OCI-LY7 (cell line): ENCODE data around the gene HEATR5A. TPM values are rescaled to one million over a fixed set of nuclear protein-coding genes. Genes with fewer than 3 reads are reported as not detected.

Source experiments
- BruUV-seq: library from RNA; stranded (reverse); fragments of 400-500 nt; replicated peaks from 2 replicates; lab custom pipeline; 2021; lab: Mats Ljungman, UMichigan
- CTCF ChIA-PET: fragments of 300-600 bp; sonication (Branson Sonifier 250); formaldehyde crosslinking; loops from one replicate; lab custom pipeline; 2022; ENCODE audit warnings: antibody characterized with exemption; ENCODE audit not compliant: unreplicated experiment; lab: Charles Lee
- POLR2A ChIA-PET: fragments of 300-600 bp; sonication (Branson Sonifier 250); formaldehyde crosslinking; loops from one replicate; lab custom pipeline; 2022; ENCODE audit warnings: antibody characterized with exemption; lab: Charles Lee
- DNase-seq: peaks from one replicate; pipeline ENCODE4 v3.0.0-alpha.2; 2015; ENCODE audit warnings: low spot score
- H2AFZ ChIP-seq: fragments of 200-600 bp; sonication (generic), shearing (Covaris generic); 2 replicates; pipeline ENCODE4 v1.6.1; 2014; ENCODE audit warnings: mild to moderate bottlenecking, antibody characterized with exemption, low read length, moderate library complexity
- H3K27ac ChIP-seq: fragments of 200-600 bp; sonication (generic); 2 replicates; pipeline ENCODE4 v1.5.1; 2014; ENCODE audit warnings: mixed run types, low read depth, mild to moderate bottlenecking, moderate library complexity, low read length, inconsistent platforms; ENCODE audit not compliant: poor library complexity, severe bottlenecking
- H3K36me3 ChIP-seq: fragments of 200-600 bp; sonication (generic); 2 replicates; pipeline ENCODE4 v1.6.1; 2014; ENCODE audit warnings: mild to moderate bottlenecking, antibody characterized with exemption, low read length, moderate library complexity, mixed read lengths; ENCODE audit not compliant: insufficient read depth
- H3K4me1 ChIP-seq: fragments of 200-600 bp; sonication (generic); 2 replicates; pipeline ENCODE4 v1.5.1; 2014; ENCODE audit warnings: mild to moderate bottlenecking, low read length; ENCODE audit not compliant: insufficient read depth, poor library complexity, severe bottlenecking
- H3K4me2 ChIP-seq: fragments of 200-600 bp; sonication (generic); 2 replicates; pipeline ENCODE4 v1.6.1; 2014; ENCODE audit warnings: mild to moderate bottlenecking, low read length
- H3K4me3 ChIP-seq: fragments of 200-600 bp; sonication (generic); 2 replicates; pipeline ENCODE4 v1.5.1; 2014; ENCODE audit warnings: mild to moderate bottlenecking, low read depth, low read length; ENCODE audit not compliant: poor library complexity, severe bottlenecking
- H3K79me2 ChIP-seq: fragments of 200-600 bp; sonication (generic); 2 replicates; pipeline ENCODE4 v1.6.1; 2016; ENCODE audit warnings: low read depth, mild to moderate bottlenecking, low read length, moderate library complexity, mixed read lengths; ENCODE audit not compliant: insufficient read depth
- H3K9me2 ChIP-seq: fragments of 200-600 bp; sonication (generic); 2 replicates; pipeline ENCODE4 v1.6.1; 2016; ENCODE audit warnings: mild to moderate bottlenecking, low read length, mixed read lengths; ENCODE audit not compliant: insufficient read depth
- H3K9me3 ChIP-seq: fragments of 200-600 bp; sonication (generic); 2 replicates; pipeline ENCODE4 v1.6.1; 2014; ENCODE audit warnings: mild to moderate bottlenecking, mixed run types, low read length, mixed read lengths
- H4K20me1 ChIP-seq: fragments of 200-600 bp; sonication (generic); 2 replicates; pipeline ENCODE4 v1.6.1; 2014; ENCODE audit warnings: mild to moderate bottlenecking, antibody characterized with exemption, low read length, moderate library complexity, mixed read lengths; ENCODE audit not compliant: insufficient read depth
- CTCF ChIP-seq: fragments of 200-600 bp; sonication (generic); conservative IDR thresholded peaks from 2 replicates; pipeline ENCODE4 v1.5.1; 2014; ENCODE audit warnings: mild to moderate bottlenecking, antibody characterized with exemption, low read length, moderate library complexity, mixed read lengths
- EZH2phosphoT487 ChIP-seq: fragments of 200-600 bp; sonication (generic); IDR thresholded peaks from 2 replicates; pipeline ENCODE4 v1.6.1; 2018; ENCODE audit warnings: low read depth, borderline replicate concordance, mild to moderate bottlenecking, mixed run types, antibody characterized with exemption, low read length, moderate library complexity, mixed read lengths
- intact Hi-C: fragments of 100-400 bp; cut with micrococcal nuclease; formaldehyde crosslinking; loops from one replicate; pipeline ENCODE4 v1.10.0; 2022; ENCODE audit not compliant: unreplicated experiment
- total RNA-seq, 2 experiments: library from RNA; depleted of rRNA in 1 of 2; stranded (reverse); fragments of >200 nt in 1 of 2; shearing (Covaris generic) in 1 of 2; gene quantifications; 2 replicates each; pipeline ENCODE4 v1.2.3, GENCODE V29; 2014 to 2022

The HEATR5A gene
- total RNA-seq, 2 experiments from 2014 or later, result 12.0 to 16.2 TPM

GRCh38 chr14:31402764-31403439, 17.4 kb downstream of the HEATR5A start:
- Histone ChIP-seq H3K36me3 (peaks cover 19% of the 10 kb centered on the region; the same call in 1 of the 2 replicates), H3K9me3 (no peaks in the 10 kb centered on the region), H3K9me2 (no peaks in the 10 kb centered on the region), H3K79me2 (no peaks in the 10 kb centered on the region), H2AFZ (no peak overlapping the region), H3K27ac (no peak overlapping the region), H3K4me2 (no peak overlapping the region), H3K4me3 (no peak overlapping the region), H3K4me1 (no peaks in the 10 kb centered on the region), H4K20me1 (no peaks in the 10 kb centered on the region)
- TF ChIP-seq CTCF (no peak), EZH2phosphoT487 (no peak)
- DNase-seq, result no peak
- no TSS peak for BruUV-seq
- ChIA-PET CTCF (no interaction called here), POLR2A (interaction anchor here (1.3 kb wide), 1 partner anchor 39 kb away, joined by 5 read pairs; no protein-coding TSS in a partner anchor)
- intact Hi-C loops, result no loop called here

- Histone ChIP-seq H3K79me2 (no peaks in the 10 kb centered on the region), H3K4me3 (no peak overlapping the region), H3K9me2 (no peaks in the 10 kb centered on the region), H2AFZ (no peak overlapping the region), H3K36me3 (peaks cover 21% of the 10 kb centered on the region; the same call in 1 of the 2 replicates), H3K4me1 (no peaks in the 10 kb centered on the region), H3K27ac (no peak overlapping the region), H3K4me2 (no peak overlapping the region), H4K20me1 (no peaks in the 10 kb centered on the region), H3K9me3 (no peaks in the 10 kb centered on the region)
- intact Hi-C loops, result no loop called here
- ChIA-PET POLR2A (interaction anchor here (0.6 to 0.7 kb wide), 3 partner anchors 11 to 271 kb away, joined by 3 to 5 read pairs (median 4); no protein-coding TSS in a partner anchor), CTCF (no interaction called here)
- DNase-seq, result no peak
- BruUV-seq, result no TSS peak
- no peak for TF ChIP-seq CTCF
- no peak for TF ChIP-seq EZH2phosphoT487
These were observed 18.9 kb downstream of the HEATR5A start for GRCh38 chr14:31401369-31401932.
